Pancreas (tissue), 10 donors: ENCODE results near the gene ELOVL6. TPM values are rescaled to one million over a fixed set of nuclear protein-coding genes. Genes with fewer than 3 reads are reported as not detected.
A peak's percentile ranks its signal among the peaks of the same experiment; 100 is the strongest.

Experiments used
- ATAC-seq, 4 donors: fragments of 200-7000 bp; cut with Tn5 transposase; one replicate each; pipeline versions ENCODE4 v1.8.0 to v1.9.1; 2020; ENCODE audit warnings: mild to moderate bottlenecking in 4 of 4, moderate library complexity in 4 of 4
- DNase-seq, 6 donors: peaks; one replicate each; pipeline ENCODE4 v3.0.0-alpha.2; 2020
- FAIRE-seq: peaks from 2 replicates; lab custom pipeline; 2012; peaks lifted over from hg19 to GRCh38; lab: Jason Lieb, UNC
- H3K27ac ChIP-seq, 4 donors: fragments of 200-600 bp; sonication (generic); 1 replicate in 3 of 4; 2 replicates in 1 of 4; pipeline versions ENCODE4 v1.5.0 to v1.8.0; 2020
- H3K27me3 ChIP-seq, 4 donors: fragments of 200-600 bp; one replicate each; pipeline ENCODE4 v1.8.0; 2021
- H3K36me3 ChIP-seq, 3 donors: fragments of 200-600 bp; sonication (generic) in 1 of 3; one replicate each; pipeline versions ENCODE4 v1.5.0 to v1.8.0; 2020 to 2021
- H3K4me1 ChIP-seq, 3 donors: fragments of 200-600 bp; one replicate each; pipeline ENCODE4 v1.8.0; 2021
- H3K4me3 ChIP-seq, 4 donors: fragments of 200-600 bp; sonication (generic) in 2 of 4; one replicate each; pipeline versions ENCODE4 v1.5.0 to v1.8.0; 2020 to 2021
- H3K9me3 ChIP-seq, 4 donors: fragments of 200-600 bp; one replicate each; pipeline ENCODE4 v1.8.0; 2021
- WGBS, 2 donors: extraction: QIAGEN DNeasy Blood & Tissue Kit; methylation state at CpG; one replicate each; pipeline ENCODE4 v1.1.7; 2013; 5-methylcytosine and 5-hydroxymethylcytosine counted together
- intact Hi-C, 3 donors: fragments of 100-400 bp; cut with DNase I; formaldehyde crosslinking; loops; one replicate each; pipeline versions ENCODE4 v1.11.1 to v1.14.2; 2022
- polyA plus RNA-seq, 2 donors: library from polyadenylated mRNA; stranded (reverse); fragments of 200-250 nt; gene quantifications; one replicate each; pipeline ENCODE4 v1.2.3, GENCODE V29; 2013
- total RNA-seq, 6 donors: library from RNA; stranded (reverse); fragmentation: NEBNext Ultra II Directional in 4 of 6; extraction: Animal tissue kit (Norgen Biotek cat#: 25700) in 4 of 6; gene quantifications; one replicate each; pipeline versions ENCODE4 v1.2.1 to v1.2.4, GENCODE V29; 2021 to 2023
- TF ChIP-seq, protein P1 (sequence below), 4 donors: fragments of 200-600 bp; sonication (generic) in 3 of 4; IDR thresholded peaks; one replicate each; pipeline versions ENCODE4 v1.5.0 to v1.8.0; 2021; ENCODE audit warnings: antibody characterized with exemption in 4 of 4
- donor health status: healthy with polysubstance abuse.
- donor health status: DM: no; HTN: no; CAD: no; lungs with moderate emphysema.
- donor health status: DM: no; HTN: no; CAD: no.
- donor health status: control.
- donor health status: control.
- donor health status: Bipolar disorder and iron deficiency.
- donor health status: DM: yes; HTN: yes; CAD: no.
- donor health status: DM: no; HTN: no; CAD: no.
- donor health status: DM: no; HTN: no; CAD: no.
- donor health status: DM: yes; HTN: yes; CAD: no.

Gene ELOVL6
- total and polyA plus RNA-seq, 8 donors: 0.69 to 3.5 (median 1.8) TPM

DNA sequence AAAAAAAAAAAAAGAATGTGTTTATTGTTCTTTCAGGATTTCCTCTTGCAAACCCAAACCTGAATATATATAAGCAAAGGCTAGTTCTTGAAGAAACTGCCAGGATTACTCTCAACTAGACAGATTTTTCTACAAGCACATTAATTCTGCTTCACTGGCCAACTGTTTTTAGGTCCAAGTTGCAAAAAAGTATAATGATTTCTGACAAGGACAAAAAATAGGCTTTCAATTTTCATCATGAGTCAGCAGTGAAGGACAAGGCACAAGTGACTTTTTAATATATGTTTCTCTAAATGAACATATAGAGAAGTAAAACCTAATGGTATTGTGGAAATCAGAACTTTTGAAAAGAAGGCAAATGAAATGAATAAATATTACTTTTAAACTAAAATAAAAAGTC lies 73.7 kb downstream of the ELOVL6 start:
- Histone ChIP-seq H3K4me1 (no peaks in the 10 kb centered on the region), H3K4me3 (no peak overlapping the region), H3K27me3 (no peaks in the 10 kb centered on the region), H3K36me3 (no peaks in the 10 kb centered on the region), H3K27ac (no peak overlapping the region), H3K9me3 (no peaks in the 10 kb centered on the region)
- DNase-seq (no peak), ATAC-seq (no peak), FAIRE-seq (no peak)
- intact Hi-C loops: no loop called here
- TF ChIP-seq, protein P1, sequence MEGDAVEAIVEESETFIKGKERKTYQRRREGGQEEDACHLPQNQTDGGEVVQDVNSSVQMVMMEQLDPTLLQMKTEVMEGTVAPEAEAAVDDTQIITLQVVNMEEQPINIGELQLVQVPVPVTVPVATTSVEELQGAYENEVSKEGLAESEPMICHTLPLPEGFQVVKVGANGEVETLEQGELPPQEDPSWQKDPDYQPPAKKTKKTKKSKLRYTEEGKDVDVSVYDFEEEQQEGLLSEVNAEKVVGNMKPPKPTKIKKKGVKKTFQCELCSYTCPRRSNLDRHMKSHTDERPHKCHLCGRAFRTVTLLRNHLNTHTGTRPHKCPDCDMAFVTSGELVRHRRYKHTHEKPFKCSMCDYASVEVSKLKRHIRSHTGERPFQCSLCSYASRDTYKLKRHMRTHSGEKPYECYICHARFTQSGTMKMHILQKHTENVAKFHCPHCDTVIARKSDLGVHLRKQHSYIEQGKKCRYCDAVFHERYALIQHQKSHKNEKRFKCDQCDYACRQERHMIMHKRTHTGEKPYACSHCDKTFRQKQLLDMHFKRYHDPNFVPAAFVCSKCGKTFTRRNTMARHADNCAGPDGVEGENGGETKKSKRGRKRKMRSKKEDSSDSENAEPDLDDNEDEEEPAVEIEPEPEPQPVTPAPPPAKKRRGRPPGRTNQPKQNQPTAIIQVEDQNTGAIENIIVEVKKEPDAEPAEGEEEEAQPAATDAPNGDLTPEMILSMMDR (IDR thresholded peaks at IDR 0.05): no peak

DNA sequence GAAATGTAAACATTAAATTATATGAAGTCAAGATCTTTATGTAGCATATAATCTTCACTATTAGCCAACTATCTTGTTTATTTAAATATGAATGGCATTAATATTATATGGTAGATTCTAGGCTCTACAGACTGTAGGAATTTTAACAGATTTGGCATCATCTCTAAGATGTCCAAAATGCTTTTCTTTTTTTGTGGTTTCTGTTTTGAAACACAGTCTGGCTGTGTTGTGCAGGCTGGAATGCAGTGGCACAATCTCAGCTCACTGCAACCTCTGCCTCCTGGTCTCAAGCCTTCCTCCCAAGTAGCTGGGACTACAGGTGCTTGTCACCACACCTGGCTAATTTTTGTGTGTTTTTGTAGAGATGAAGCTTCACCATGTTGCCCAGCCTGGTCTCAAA lies 76.2 kb downstream of the ELOVL6 start:
- H3K4me1 ChIP-seq: no peaks in the 10 kb centered on the region
- H3K27ac ChIP-seq: no peak overlapping the region
- H3K9me3 ChIP-seq: no peaks in the 10 kb centered on the region
- intact Hi-C loops: no loop called here
- TF ChIP-seq, protein P1 (IDR thresholded peaks at IDR 0.05): no peak
- no peaks in the 10 kb centered on the region for H3K27me3 ChIP-seq
- DNase-seq (no peak), ATAC-seq (no peak), FAIRE-seq (no peak)
- no peak overlapping the region for H3K4me3 ChIP-seq
- no peaks in the 10 kb centered on the region for H3K36me3 ChIP-seq

DNA sequence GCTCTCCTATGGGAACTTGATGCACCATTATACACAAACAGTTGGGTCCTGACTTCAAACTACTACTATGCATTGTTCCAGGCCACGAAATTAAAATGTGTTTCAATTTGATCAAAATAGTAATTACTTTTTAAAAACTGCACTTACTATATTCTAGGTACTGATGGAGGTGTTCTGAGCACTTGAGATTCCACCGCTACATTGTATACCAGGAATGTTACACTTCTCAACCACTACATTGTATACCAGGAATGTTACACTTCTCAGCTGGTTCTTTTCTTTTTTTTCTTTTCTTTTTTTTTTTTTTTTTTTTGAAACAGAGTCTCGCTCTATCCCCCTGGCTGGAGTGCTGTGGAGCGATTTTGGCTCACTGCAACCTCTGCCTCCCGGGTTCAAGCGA lies 77.9 kb downstream of the ELOVL6 start:
- Histone ChIP-seq H3K36me3 (no peaks in the 10 kb centered on the region), H3K4me3 (no peak overlapping the region), H3K9me3 (no peaks in the 10 kb centered on the region), H3K4me1 (no peaks in the 10 kb centered on the region), H3K27ac (no peak overlapping the region), H3K27me3 (no peaks in the 10 kb centered on the region)
- WGBS, 2 donors: 89 to 90% methylated on average over 6 of the region's 6 CpGs
- DNase-seq (no peak), FAIRE-seq (no peak), ATAC-seq (no peak)
- TF ChIP-seq, protein P1 (IDR thresholded peaks at IDR 0.05): no peak
- intact Hi-C loops: no loop called here

DNA sequence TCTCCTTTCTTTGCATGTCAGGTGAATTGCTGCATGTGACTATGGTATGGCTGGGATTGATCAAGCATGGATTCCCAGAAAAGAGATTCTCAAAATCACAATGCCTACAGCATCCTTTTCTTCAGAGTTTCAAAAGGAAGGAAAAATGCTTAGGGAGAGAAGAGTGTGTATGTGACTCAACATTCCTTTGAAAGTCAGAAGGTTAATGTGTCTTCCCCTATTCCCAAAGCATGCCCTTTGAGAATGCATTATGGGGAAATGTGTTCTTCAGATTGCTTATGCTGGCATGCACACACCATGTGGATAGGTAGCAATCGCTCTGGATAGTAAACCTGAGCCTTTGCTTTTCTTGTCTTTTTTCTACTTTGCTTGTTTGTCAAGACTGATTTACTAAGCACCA lies 78.5 kb downstream of the ELOVL6 start:
- DNase-seq (no peak), FAIRE-seq (no peak), ATAC-seq (peak in 1 of 4 donors; percentile 40)
- Histone ChIP-seq H3K4me3 (no peak overlapping the region), H3K27ac (no peak overlapping the region), H3K4me1 (no peaks in the 10 kb centered on the region), H3K36me3 (no peaks in the 10 kb centered on the region), H3K27me3 (no peaks in the 10 kb centered on the region), H3K9me3 (no peaks in the 10 kb centered on the region)
- intact Hi-C loops: no loop called here
- WGBS, 2 donors: 82 to 91% methylated on average over 1 of the region's 1 CpG
- TF ChIP-seq, protein P1 (IDR thresholded peaks at IDR 0.05): no peak

DNA sequence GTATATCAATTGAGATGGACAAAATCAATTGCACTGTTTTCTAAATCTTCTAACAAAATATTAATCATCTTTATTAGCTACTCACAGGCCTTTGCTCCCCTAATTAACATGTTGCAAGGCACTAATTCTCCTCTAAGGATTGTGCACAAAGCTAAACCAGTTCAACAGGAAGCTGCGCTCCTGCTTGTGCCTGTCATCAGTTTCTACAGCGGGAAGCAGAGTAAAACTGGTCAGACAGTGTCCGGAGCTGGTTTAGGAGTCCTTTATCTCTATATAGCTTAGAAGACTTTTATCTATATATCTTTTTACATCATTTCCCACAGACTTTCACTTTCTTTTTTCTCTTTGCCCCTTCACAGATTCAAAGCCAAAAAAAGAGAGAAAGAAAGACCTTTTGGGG lies 79.1 kb downstream of the ELOVL6 start:
- ATAC-seq: peak in 2 of 4 donors; percentile 37 to 57
- no peak for DNase-seq
- Histone ChIP-seq H3K27me3 (no peaks in the 10 kb centered on the region), H3K27ac (no peak overlapping the region), H3K36me3 (no peaks in the 10 kb centered on the region), H3K4me1 (no peaks in the 10 kb centered on the region), H3K4me3 (no peak overlapping the region), H3K9me3 (no peaks in the 10 kb centered on the region)
- intact Hi-C loops: no loop called here
- TF ChIP-seq, protein P1 (IDR thresholded peaks at IDR 0.05): no peak
- 60 to 62% methylated on average over 3 of the region's 3 CpGs for WGBS, 2 donors
- no peak for FAIRE-seq
